H54 (cell line): ENCODE measurements around the gene THOC6.

Source experiments
- DNase-seq: peaks from one replicate; pipeline ENCODE4 v3.0.0; 2011; ENCODE audit warnings: low spot score, mixed read lengths; ENCODE audit not compliant: insufficient read length
- FAIRE-seq: peaks from 3 replicates; lab custom pipeline; 2011; peaks lifted over from hg19 to GRCh38; lab: Jason Lieb, UNC
- POLR2A ChIP-seq: IDR thresholded peaks from 2 replicates; pipeline ENCODE4 v1.6.1; 2011; ENCODE audit warnings: low read depth, mild to moderate bottlenecking, low read length

Gene THOC6

GRCh38 chr16:3004319-3004718 lies 19.5 kb upstream of the THOC6 start:
- DNase-seq (no peak), FAIRE-seq (no peak)
- no peak for TF ChIP-seq POLR2A

GRCh38 chr16:3004781-3005284 lies 19.0 kb upstream of the THOC6 start:
- FAIRE-seq (no peak), DNase-seq (peak; percentile 66)

GRCh38 chr16:3007059-3007956 lies 16.5 kb upstream of the THOC6 start:
- TF ChIP-seq POLR2A, result no peak
- DNase-seq (no peak), FAIRE-seq (no peak)

More at GRCh38 chr16:3004781-3005284, 19.0 kb upstream of the THOC6 start:
- no peak for TF ChIP-seq POLR2A

GRCh38 chr16:3007957-3008689 lies 15.7 kb upstream of the THOC6 start:
- FAIRE-seq (no peak), DNase-seq (no peak)

GRCh38 chr16:3008690-3009037 lies 15.2 kb upstream of the THOC6 start:
- FAIRE-seq (no peak), DNase-seq (no peak)
- TF ChIP-seq POLR2A, result no peak

More at GRCh38 chr16:3007957-3008689, 15.7 kb upstream of the THOC6 start:
- no peak for TF ChIP-seq POLR2A

- FAIRE-seq (no peak), DNase-seq (no peak)
- TF ChIP-seq POLR2A, result no peak
Observed at GRCh38 chr16:3009568-3010390, 14.1 kb upstream of the THOC6 start.

- no peak for DNase-seq
- FAIRE-seq, result no peak
- TF ChIP-seq POLR2A, result no peak
Observed at GRCh38 chr16:3010510-3010909, 13.3 kb upstream of the THOC6 start.

GRCh38 chr16:3012246-3012645 lies 11.6 kb upstream of the THOC6 start:
- TF ChIP-seq POLR2A, result no peak
- FAIRE-seq, result no peak

GRCh38 chr16:3012828-3013420 lies 10.9 kb upstream of the THOC6 start, which contains the start of gene CLDN9:
Gene CLDN9 (plus strand): TSS chr16:3012923. CDS start chr16:3013363, 440 bp downstream.
- DNase-seq, result peak; percentile 77
- FAIRE-seq, result no peak

More at GRCh38 chr16:3012246-3012645, 11.6 kb upstream of the THOC6 start:
- no peak for DNase-seq

GRCh38 chr16:3013491-3013951 lies 10.3 kb upstream of the THOC6 start:
- no peak for TF ChIP-seq POLR2A
- DNase-seq (peak; percentile 67), FAIRE-seq (no peak)

More at GRCh38 chr16:3012828-3013420, 10.9 kb upstream of the THOC6 start, which contains the start of gene CLDN9:
- TF ChIP-seq POLR2A, result no peak

- FAIRE-seq, result no peak
- DNase-seq, result no peak
- no peak for TF ChIP-seq POLR2A
Observed at GRCh38 chr16:3013998-3014690, 9.7 kb upstream of the THOC6 start.

GRCh38 chr16:3014971-3015370 lies 8.9 kb upstream of the THOC6 start:
- TF ChIP-seq POLR2A, result no peak
- no peak for DNase-seq
- no peak for FAIRE-seq
